ENCODE data around the gene SMIM44.

- TF ChIP-seq CTCF (IDR thresholded peaks at IDR 0.05 in 8 of 11, conservative IDR thresholded peaks at IDR 0.05 in 3 of 11) = no peak
- no peak for TF ChIP-seq POLR2A (IDR thresholded peaks at IDR 0.05)
These were observed 24.3 kb upstream of the SMIM44 start for GRCh38 chr19:3507371-3508120.
